Endothelial cell of umbilical vein (primary cell): ENCODE results near the gene ZDHHC3. TPM values are rescaled to one million over a fixed set of nuclear protein-coding genes. Genes with fewer than 3 reads are reported as not detected.
"Not testable (repeated sequence)": the region's sequence is repeated elsewhere in the genome, so short reads cannot be mapped to it uniquely, and the experiment has no call there.

Source experiments
- BruUV-seq: library from RNA; stranded (reverse); fragments of 400-500 nt; replicated peaks from 2 replicates; lab custom pipeline; 2021; lab: Mats Ljungman, UMichigan
- CTCF ChIA-PET: fragments of 300-600, 350-600 bp; sonication (Branson Sonifier 250); formaldehyde crosslinking; loops from one replicate; lab custom pipeline; 2021; ENCODE audit warnings: antibody characterized with exemption, inconsistent platforms; lab: Charles Lee
- POLR2A ChIA-PET: fragments of 300-600, 350-600 bp; sonication (Branson Sonifier 250); formaldehyde crosslinking; loops from one replicate; lab custom pipeline; 2021; ENCODE audit warnings: antibody characterized with exemption, inconsistent platforms; lab: Charles Lee
- DNase-seq: peaks from one replicate; pipeline ENCODE4 v3.0.0-alpha.2; 2011; ENCODE audit warnings: low read depth, low spot score
- FAIRE-seq: peaks from 2 replicates; lab custom pipeline; 2011; peaks lifted over from hg19 to GRCh38; lab: Jason Lieb, UNC
- H2AFZ ChIP-seq: 2 replicates; pipeline ENCODE4 v1.6.0; 2012; ENCODE audit warnings: low read depth, low read length, control low read depth, inconsistent platforms
- H3K27ac ChIP-seq: 2 replicates; pipeline ENCODE4 v1.5.1; 2011; ENCODE audit warnings: low read depth, mild to moderate bottlenecking, control low read depth, low read length, moderate library complexity; ENCODE audit not compliant: insufficient read depth
- H3K27me3 ChIP-seq, 2 experiments: 2 replicates each; pipeline versions ENCODE4 v1.6.0 to v1.6.1; 2011; ENCODE audit warnings: low read length in 2 of 2, mixed read lengths in 1 of 2; ENCODE audit not compliant: control insufficient read depth in 2 of 2, insufficient read depth in 2 of 2
- H3K36me3 ChIP-seq, 2 experiments: 2 replicates in 1 of 2; 3 replicates in 1 of 2; pipeline ENCODE4 v1.5.1; 2011; ENCODE audit warnings: low read length in 2 of 2, mild to moderate bottlenecking in 1 of 2, moderate library complexity in 1 of 2; ENCODE audit not compliant: control insufficient read depth in 2 of 2, insufficient read depth in 2 of 2; ENCODE audit errors: extremely low read depth in 1 of 2
- H3K4me1 ChIP-seq: 3 replicates; pipeline ENCODE4 v1.5.1; 2011; ENCODE audit warnings: mild to moderate bottlenecking, low read length; ENCODE audit not compliant: control insufficient read depth, insufficient read depth; ENCODE audit errors: extremely low read depth
- H3K4me2 ChIP-seq: 2 replicates; pipeline ENCODE4 v1.6.1; 2011; ENCODE audit warnings: low read length, control low read depth, mixed read lengths; ENCODE audit not compliant: insufficient read depth
- H3K4me3 ChIP-seq, 3 experiments: fragments of 200-600 bp in 1 of 3; sonication (generic), shearing (Covaris generic) in 1 of 3; replicated peaks in 1 of 3; 2 replicates each; pipeline ENCODE4 v1.5.1; 2011 to 2016; ENCODE audit warnings: control low read depth in 3 of 3, low read length in 3 of 3, mild to moderate bottlenecking in 2 of 3, inconsistent platforms in 1 of 3, low read depth in 1 of 3, moderate library complexity in 1 of 3; ENCODE audit not compliant: insufficient read depth in 1 of 3
- H3K79me2 ChIP-seq: 2 replicates; pipeline ENCODE4 v1.6.0; 2012; ENCODE audit warnings: low read length, inconsistent platforms; ENCODE audit not compliant: control insufficient read depth, insufficient read depth
- H3K9ac ChIP-seq: replicated peaks from 2 replicates; pipeline ENCODE3; 2011; ENCODE audit warnings: low read length, control low read depth; ENCODE audit not compliant: insufficient read depth; ENCODE audit errors: extremely low read depth
- H3K9me1 ChIP-seq: replicated peaks from 3 replicates; pipeline ENCODE4 v1.6.0; 2011; ENCODE audit warnings: mild to moderate bottlenecking, low read length; ENCODE audit not compliant: control insufficient read depth, insufficient read depth; ENCODE audit errors: extremely low read depth
- H3K9me3 ChIP-seq: replicated peaks from 2 replicates; pipeline ENCODE4 v1.5.1; 2012; ENCODE audit warnings: low read length, inconsistent platforms; ENCODE audit not compliant: control insufficient read depth, insufficient read depth
- H4K20me1 ChIP-seq: replicated peaks from 2 replicates; pipeline ENCODE3; 2011; ENCODE audit warnings: mild to moderate bottlenecking, low read length; ENCODE audit not compliant: control insufficient read depth, insufficient read depth; ENCODE audit errors: extremely low read depth
- EZH2 ChIP-seq: IDR thresholded peaks from 2 replicates; pipeline ENCODE4 v1.6.1; 2012; ENCODE audit warnings: borderline replicate concordance, low read depth, mild to moderate bottlenecking, moderate library complexity, low read length, inconsistent platforms; ENCODE audit not compliant: severe bottlenecking
- FOS ChIP-seq: IDR thresholded peaks from 2 replicates; pipeline ENCODE4 v1.6.1; 2011; ENCODE audit warnings: mild to moderate bottlenecking, low read length, moderate library complexity, borderline replicate concordance; ENCODE audit not compliant: insufficient read depth
- GATA2 ChIP-seq: IDR thresholded peaks from 2 replicates; pipeline ENCODE4 v1.7.0; 2011; ENCODE audit warnings: low read depth, mild to moderate bottlenecking, moderate library complexity, mixed read lengths, low read length; ENCODE audit not compliant: insufficient read length, insufficient read depth
- JUN ChIP-seq: IDR thresholded peaks from 2 replicates; pipeline ENCODE4 v1.6.1; 2011; ENCODE audit warnings: borderline replicate concordance, low read depth; ENCODE audit not compliant: insufficient read length, insufficient read depth
- MYC ChIP-seq: IDR thresholded peaks from one replicate; pipeline ENCODE4 v1.6.1; 2011; ENCODE audit warnings: mild to moderate bottlenecking, low read depth, low read length
- POLR2A ChIP-seq: IDR thresholded peaks from 2 replicates; pipeline ENCODE4 v1.6.1; 2012; ENCODE audit warnings: low read depth, mild to moderate bottlenecking, control low read depth, low read length
- POLR2AphosphoS5 ChIP-seq: IDR thresholded peaks from 2 replicates; pipeline ENCODE4 v1.6.1; 2012; ENCODE audit warnings: low read depth, mild to moderate bottlenecking, control low read depth, low read length, moderate library complexity; ENCODE audit not compliant: insufficient read depth
- dilution Hi-C: fragments of 300-500 bp; cut with MboI; formaldehyde crosslinking; loops from one replicate; pipeline ENCODE4 v1.15.0; 2019; ENCODE audit warnings: low sequenced_read_pairs; ENCODE audit not compliant: extremely low pct_ligation_motif_present
- intact Hi-C: fragments of 100-400 bp; cut with micrococcal nuclease; formaldehyde crosslinking; loops from one replicate; pipeline ENCODE4 v1.10.0; 2022
- polyA plus RNA-seq, 4 experiments: library from polyadenylated mRNA; depleted of rRNA in 3 of 4; stranded (reverse) in 3 of 4; unstranded in 1 of 4; fragments of >200 nt; gene quantifications; 2 replicates each; pipeline versions ENCODE4 v1.2.1 to v1.2.3, GENCODE V29; 2011 to 2012; ENCODE audit warnings: missing spikeins in 1 of 4
- total RNA-seq: library from RNA; stranded (reverse); gene quantifications from 2 replicates; pipeline ENCODE4 v1.2.3, GENCODE V29; 2021
- TF ChIP-seq, protein P1 (sequence below), 2 donors: IDR thresholded peaks; 1 replicate in 1 of 2; 2 replicates in 1 of 2; pipeline ENCODE4 v1.5.1; 2011; ENCODE audit warnings: low read length in 2 of 2, mild to moderate bottlenecking in 2 of 2, moderate library complexity in 2 of 2, control low read depth in 1 of 2, inconsistent platforms in 1 of 2, low read depth in 1 of 2; ENCODE audit not compliant: insufficient read depth in 1 of 2; ENCODE audit errors: extremely low read depth in 1 of 2
- TF ChIP-seq, protein P2 (sequence below): IDR thresholded peaks from 2 replicates; pipeline ENCODE4 v1.6.1; 2011; ENCODE audit not compliant: insufficient read depth, insufficient read length

The ZDHHC3 gene
- total and polyA plus RNA-seq, 2 donors (not counting 3 experiments of a cell fraction or from before 2014, with no cell fraction given), result 62.4 to 97.1 TPM

DNA sequence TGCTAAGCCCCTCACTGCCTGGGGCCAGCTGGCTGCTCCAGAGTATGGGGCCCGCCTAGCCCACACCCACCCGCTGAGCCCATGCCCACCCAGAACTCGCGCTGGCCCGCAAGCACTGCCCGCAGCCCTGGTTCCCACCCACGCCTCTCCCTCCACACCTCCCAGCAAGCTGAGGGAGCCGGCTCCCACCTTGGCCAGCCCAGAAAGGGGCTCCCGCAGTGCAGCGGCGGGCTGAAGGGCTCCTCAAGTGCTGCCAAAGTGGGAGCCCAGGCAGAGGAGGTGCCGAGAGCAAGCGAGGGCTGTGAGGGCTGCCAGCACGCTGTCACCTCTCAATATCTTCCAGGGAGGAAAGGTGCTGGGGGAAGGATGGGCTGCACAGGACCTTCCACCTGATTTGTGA, 10.4 kb upstream of the ZDHHC3 start:
- dilution Hi-C loops, intact Hi-C loops, H2AFZ ChIP-seq, H3K4me3 ChIP-seq, H3K9me1 ChIP-seq, H3K4me1 ChIP-seq, H3K4me2 ChIP-seq, H3K9ac ChIP-seq, BruUV-seq, H3K36me3 ChIP-seq, FAIRE-seq, H3K27me3 ChIP-seq, H3K9me3 ChIP-seq, DNase-seq, H3K27ac ChIP-seq, H4K20me1 ChIP-seq: not testable (repeated sequence)
- H3K79me2 ChIP-seq, result peaks cover 44% of the 10 kb centered on the region
- ChIA-PET CTCF (interaction anchor here (3.0 kb wide), 1 partner anchor 11 kb away, joined by 13 read pairs; the partner anchor contains the start of genes EXOSC7 and ZDHHC3), POLR2A (interaction anchor here (0.6 kb wide), 1 partner anchor 355 kb away, joined by 3 read pairs; no protein-coding TSS in a partner anchor)

DNA sequence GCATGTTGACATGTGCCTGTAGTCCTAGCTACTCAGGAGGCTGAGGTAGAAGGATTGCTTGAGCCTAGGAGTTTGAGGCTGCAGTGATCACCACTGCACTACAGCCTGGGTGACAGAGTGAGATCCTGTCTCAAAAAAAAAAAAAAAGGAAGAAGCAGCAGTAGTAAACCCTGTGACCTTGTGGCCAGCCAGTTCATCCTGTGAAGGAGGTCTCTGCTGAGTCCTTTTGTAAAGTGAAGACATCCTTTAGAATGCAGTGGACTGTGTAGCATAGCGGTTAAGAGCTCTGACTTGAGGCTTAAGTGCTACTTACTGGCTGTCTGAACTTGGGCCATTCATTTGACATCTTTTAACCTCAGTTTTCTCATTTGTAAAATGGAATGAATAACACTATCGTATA, 8.4 kb upstream of the ZDHHC3 start:
- H3K4me3 ChIP-seq, result no peak overlapping the region
- H3K27ac ChIP-seq, result no peak overlapping the region
- H3K79me2 ChIP-seq, result peaks cover 63% of the 10 kb centered on the region
- H3K9ac ChIP-seq, result no peak overlapping the region
- no peak for FAIRE-seq
- H3K9me3 ChIP-seq, result no peaks in the 10 kb centered on the region
- no peak for DNase-seq
- CTCF ChIA-PET, result interaction anchor here (1.4 to 4.9 kb wide), 2 partner anchors 9 to 14 kb away, joined by 3 to 18 read pairs; no protein-coding TSS in a partner anchor
- intact Hi-C loops, result no loop called here
- dilution Hi-C loops, result no loop called here
- no peak overlapping the region for H2AFZ ChIP-seq
- no TSS peak for BruUV-seq
- H4K20me1 ChIP-seq, result peaks cover 3% of the 10 kb centered on the region
- H3K36me3 ChIP-seq, result no peaks in the 10 kb centered on the region
- TF ChIP-seq EZH2 (no peak), GATA2 (no peak), POLR2A (no peak), JUN (no peak), FOS (no peak), POLR2AphosphoS5 (no peak), MYC (no peak)
- TF ChIP-seq, protein P1, sequence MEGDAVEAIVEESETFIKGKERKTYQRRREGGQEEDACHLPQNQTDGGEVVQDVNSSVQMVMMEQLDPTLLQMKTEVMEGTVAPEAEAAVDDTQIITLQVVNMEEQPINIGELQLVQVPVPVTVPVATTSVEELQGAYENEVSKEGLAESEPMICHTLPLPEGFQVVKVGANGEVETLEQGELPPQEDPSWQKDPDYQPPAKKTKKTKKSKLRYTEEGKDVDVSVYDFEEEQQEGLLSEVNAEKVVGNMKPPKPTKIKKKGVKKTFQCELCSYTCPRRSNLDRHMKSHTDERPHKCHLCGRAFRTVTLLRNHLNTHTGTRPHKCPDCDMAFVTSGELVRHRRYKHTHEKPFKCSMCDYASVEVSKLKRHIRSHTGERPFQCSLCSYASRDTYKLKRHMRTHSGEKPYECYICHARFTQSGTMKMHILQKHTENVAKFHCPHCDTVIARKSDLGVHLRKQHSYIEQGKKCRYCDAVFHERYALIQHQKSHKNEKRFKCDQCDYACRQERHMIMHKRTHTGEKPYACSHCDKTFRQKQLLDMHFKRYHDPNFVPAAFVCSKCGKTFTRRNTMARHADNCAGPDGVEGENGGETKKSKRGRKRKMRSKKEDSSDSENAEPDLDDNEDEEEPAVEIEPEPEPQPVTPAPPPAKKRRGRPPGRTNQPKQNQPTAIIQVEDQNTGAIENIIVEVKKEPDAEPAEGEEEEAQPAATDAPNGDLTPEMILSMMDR (IDR thresholded peaks at IDR 0.05; ENCODE audit: extremely low read depth in 1 of 2, insufficient read depth in 1 of 2, low read depth in 1 of 2, low read length in 2 of 2), result no peak
- TF ChIP-seq, protein P2, sequence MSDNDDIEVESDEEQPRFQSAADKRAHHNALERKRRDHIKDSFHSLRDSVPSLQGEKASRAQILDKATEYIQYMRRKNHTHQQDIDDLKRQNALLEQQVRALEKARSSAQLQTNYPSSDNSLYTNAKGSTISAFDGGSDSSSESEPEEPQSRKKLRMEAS, result no peak
- H3K9me1 ChIP-seq, result no peaks in the 10 kb centered on the region
- no peaks in the 10 kb centered on the region for H3K4me1 ChIP-seq
- no peaks in the 10 kb centered on the region for H3K27me3 ChIP-seq
- POLR2A ChIA-PET, result no interaction called here
- H3K4me2 ChIP-seq, result no peak overlapping the region
